HG03139 (cell line): ENCODE measurements around the gene TBL1X.
"Not testable (repeated sequence)": the region's sequence is repeated elsewhere in the genome, so short reads cannot be mapped to it uniquely, and the experiment has no call there.

Source experiments
- ATAC-seq: cut with Tn5 transposase; IDR thresholded peaks from one replicate; pipeline ENCODE4 v1.9.1; 2021; ENCODE audit not compliant: unreplicated experiment

TBL1X gene

GRCh38 chrX:9464435-9465371 is at the start of gene TBL1X:
TBL1X (plus strand) TSS chrX:9465058; CDS start chrX:9653587, 188,529 bp downstream.
- ATAC-seq = peak; percentile 40

GRCh38 chrX:9416562-9417348 is 48.1 kb upstream of the TBL1X start:
- no peak for ATAC-seq

- ATAC-seq = no peak
Observed at GRCh38 chrX:9418262-9418661, 46.6 kb upstream of the TBL1X start.

- ATAC-seq = no peak
Observed at GRCh38 chrX:9420275-9421265, 44.3 kb upstream of the TBL1X start.

- ATAC-seq = no peak
Observed at GRCh38 chrX:9429767-9430166, 35.1 kb upstream of the TBL1X start.

- ATAC-seq = no peak
Observed at GRCh38 chrX:9430346-9430921, 34.4 kb upstream of the TBL1X start.

GRCh38 chrX:9431281-9431680 is 33.6 kb upstream of the TBL1X start:
- ATAC-seq = no peak

- ATAC-seq = no peak
Observed at GRCh38 chrX:9433596-9433995, 31.3 kb upstream of the TBL1X start.

GRCh38 chrX:9434051-9434550 is 30.8 kb upstream of the TBL1X start:
- ATAC-seq = no peak

- not testable (repeated sequence) for ATAC-seq
Observed at GRCh38 chrX:9435086-9435485, 29.8 kb upstream of the TBL1X start.

GRCh38 chrX:9436812-9437211 is 28.0 kb upstream of the TBL1X start:
- ATAC-seq = no peak

- ATAC-seq = no peak
Observed at GRCh38 chrX:9438933-9439494, 25.8 kb upstream of the TBL1X start.

- ATAC-seq = no peak
Observed at GRCh38 chrX:9440116-9440844, 24.6 kb upstream of the TBL1X start.

- ATAC-seq = no peak
Observed at GRCh38 chrX:9442056-9442455, 22.8 kb upstream of the TBL1X start.

- ATAC-seq = no peak
Observed at GRCh38 chrX:9443327-9443726, 21.5 kb upstream of the TBL1X start.

- no peak for ATAC-seq
Observed at GRCh38 chrX:9447906-9448305, 17.0 kb upstream of the TBL1X start.

GRCh38 chrX:9456250-9457074 is 8.4 kb upstream of the TBL1X start:
- ATAC-seq = no peak

GRCh38 chrX:9458034-9458433 is 6.8 kb upstream of the TBL1X start:
- not testable (repeated sequence) for ATAC-seq
